Breast epithelium (tissue), 3 donors: ENCODE data around the gene PIK3R1.

Experiments
- CTCF ChIP-seq, 3 donors: fragments of 450-650 bp; IDR thresholded peaks; one replicate each; pipeline ENCODE4 v1.5.1; 2016 to 2017; ENCODE audit warnings: antibody characterized with exemption in 3 of 3, mild to moderate bottlenecking in 3 of 3, moderate library complexity in 3 of 3
- POLR2A ChIP-seq: fragments of 450-650 bp; IDR thresholded peaks from one replicate; pipeline ENCODE4 v1.6.1; 2016; ENCODE audit warnings: antibody characterized with exemption, mild to moderate bottlenecking, moderate library complexity

- TF ChIP-seq CTCF (IDR thresholded peaks at IDR 0.05) (no peak), POLR2A (no peak)
These were observed 2.0 kb downstream of the PIK3R1 start for GRCh38 chr5:68217528-68217927.
